Endometrium (tissue), 2 donors: ENCODE data around the gene SNX19.
A peak's percentile ranks its signal among the peaks of the same experiment; 100 is the strongest.

Source experiments
- FAIRE-seq: peaks from 2 replicates; lab custom pipeline; 2012; peaks lifted over from hg19 to GRCh38; lab: Jason Lieb, UNC
- donor health status: control.
- donor health status: control.

Gene SNX19

DNA sequence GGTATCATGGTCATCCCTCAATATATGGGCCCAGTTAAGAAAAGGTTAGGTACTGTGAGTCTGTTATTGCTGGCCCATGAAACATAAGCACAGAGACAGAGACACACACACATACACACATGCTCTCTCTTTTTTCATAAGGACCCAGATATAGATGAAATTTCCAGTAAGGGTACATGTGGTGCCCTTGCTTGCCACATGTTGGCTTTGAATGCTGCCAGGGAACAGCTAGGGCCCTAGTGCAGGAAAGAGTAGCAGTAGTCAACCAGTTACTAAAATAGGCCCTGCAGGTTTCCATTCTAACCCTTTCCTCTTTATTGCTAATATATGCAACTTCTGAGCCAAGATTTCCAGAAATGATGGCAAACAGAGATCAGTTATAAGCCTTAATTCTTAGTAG lies 9.1 kb downstream of the SNX19 start:
- FAIRE-seq = no peak

DNA sequence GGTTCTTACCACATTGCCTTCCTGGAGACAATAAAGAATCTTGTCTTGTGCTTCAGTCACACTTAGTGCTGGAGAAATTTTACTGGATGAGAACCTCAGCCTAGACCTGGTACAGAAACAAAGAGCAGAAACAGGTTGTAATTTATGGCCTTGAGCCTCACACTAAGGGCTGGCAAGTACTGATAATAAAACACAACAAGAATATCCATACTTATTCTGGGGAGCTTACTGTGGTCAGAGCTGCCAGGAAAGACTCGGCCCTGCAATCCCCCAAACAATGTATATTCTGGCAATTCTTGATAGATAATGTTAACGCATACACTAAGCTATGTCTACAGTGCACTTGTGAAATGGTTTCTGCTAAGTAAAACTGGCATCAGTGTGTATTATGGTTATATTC lies 9.7 kb downstream of the SNX19 start:
- FAIRE-seq = no peak

DNA sequence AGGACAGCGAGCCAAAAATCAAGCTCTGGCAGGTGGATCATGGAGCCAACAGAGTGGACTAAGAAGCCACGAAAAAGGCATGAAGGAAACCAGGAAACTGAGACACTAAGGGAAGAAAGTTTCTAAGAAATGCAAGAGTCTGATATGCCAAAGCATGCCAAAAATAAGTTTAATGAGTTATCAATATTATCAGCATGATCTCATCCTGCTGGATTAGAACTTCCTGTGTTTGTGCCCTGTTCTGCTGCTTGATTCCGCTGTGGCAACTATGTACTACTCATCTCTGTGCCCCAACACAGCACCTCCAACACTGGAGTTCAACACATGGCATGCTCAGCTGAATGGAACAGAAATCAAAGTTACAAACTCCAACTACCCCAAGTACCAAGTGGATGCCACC lies 10.8 kb downstream of the SNX19 start:
- FAIRE-seq = no peak

DNA sequence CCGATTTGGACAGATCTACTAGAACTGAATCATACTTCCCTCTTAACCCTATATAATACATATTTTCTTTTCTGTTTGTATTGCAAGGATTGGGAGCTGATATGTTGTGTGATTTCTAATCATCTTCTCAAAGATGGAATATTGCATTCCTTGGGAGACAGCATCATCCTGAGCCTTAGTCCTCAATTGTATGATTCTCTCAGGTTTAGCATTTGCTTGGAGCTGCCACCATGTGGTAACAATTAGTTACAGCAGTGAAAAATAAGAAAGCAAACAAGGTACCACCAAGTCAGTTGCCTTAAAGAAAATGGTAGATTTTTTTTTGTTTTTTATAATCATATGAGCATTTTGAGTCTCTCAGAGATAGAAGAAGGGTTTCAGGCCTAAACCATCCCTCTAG lies 11.9 kb downstream of the SNX19 start:
- no peak for FAIRE-seq

DNA sequence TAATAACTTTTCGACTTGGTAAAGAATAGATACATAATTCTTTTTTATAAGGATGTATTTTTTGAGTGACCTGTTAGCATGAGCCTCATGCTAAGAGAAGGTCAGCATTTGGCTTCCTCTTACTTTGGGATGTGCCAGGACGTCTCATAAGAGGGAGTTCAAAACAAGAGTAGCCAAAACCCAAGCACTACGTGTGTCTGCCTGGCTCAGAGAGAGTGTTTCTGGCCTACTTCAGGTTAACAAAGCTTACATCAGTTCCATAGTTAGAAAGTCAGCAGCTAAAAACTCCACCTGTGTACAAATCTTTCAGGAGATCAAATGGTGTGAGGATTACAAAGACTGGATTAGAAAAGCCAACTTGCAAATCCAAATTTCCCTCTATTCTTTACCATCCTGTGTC lies 13.9 kb downstream of the SNX19 start:
- no peak for FAIRE-seq

DNA sequence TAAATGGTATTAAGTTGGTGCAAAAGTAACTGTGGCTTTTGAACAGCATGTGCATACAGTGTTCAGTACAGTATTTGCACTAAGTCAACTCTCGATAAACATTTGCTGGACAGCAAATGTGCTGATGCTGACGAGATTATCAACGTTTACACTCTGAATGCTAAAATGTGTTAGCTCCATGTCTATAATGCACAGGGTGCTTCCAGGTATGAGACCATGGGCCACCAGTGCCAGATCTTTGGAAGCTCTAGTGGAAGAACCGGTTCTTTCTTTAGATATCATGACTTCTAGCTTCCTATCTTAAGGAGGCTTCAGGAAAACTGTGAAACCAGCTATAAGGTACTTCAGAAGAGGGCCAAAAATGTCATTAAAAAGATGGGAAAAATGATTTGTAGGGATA lies 17.2 kb downstream of the SNX19 start:
- FAIRE-seq = no peak

DNA sequence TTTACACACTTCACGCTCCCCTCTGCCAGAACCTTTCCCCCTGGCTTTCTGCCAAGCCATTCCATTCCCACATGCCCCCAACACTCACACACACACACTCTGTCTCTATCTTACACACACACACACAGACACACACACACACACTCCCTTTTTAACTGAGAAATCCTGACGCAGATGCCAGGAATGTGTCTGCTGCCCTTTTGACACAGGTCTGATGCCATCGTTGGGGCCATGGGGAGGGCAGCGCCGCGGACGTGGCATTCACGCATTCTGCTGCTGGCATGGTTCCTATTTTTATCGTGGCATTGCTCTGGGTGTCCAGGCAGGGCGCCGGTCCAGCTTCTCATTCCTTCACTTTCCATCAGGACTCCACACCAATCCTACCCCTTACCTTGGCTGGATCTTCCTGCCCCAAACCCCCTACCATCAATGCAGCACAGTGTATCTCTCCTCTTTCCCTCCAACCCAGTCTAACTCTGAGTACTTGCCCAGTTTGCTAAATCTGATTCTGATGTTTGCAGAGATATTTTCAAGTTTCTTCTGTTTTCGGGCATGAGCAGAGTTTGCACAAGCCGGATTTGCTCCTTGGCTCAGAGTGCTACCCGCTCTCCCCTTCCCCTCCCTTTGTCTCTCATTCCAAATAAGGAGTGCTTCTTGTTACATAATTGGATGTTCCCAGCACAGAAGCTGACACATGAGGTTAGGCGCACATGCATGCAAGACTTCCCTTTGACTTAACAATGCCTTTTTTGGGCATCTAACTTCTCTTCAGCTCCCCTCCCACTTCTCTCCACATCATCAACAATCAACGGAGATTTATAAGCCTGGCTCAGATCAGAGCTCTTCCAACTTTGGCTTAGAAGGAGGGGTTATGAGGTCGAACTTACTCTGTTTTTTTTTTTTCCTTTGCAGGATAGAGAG lies 18.8 kb downstream of the SNX19 start:
- peak; percentile 95 for FAIRE-seq

DNA sequence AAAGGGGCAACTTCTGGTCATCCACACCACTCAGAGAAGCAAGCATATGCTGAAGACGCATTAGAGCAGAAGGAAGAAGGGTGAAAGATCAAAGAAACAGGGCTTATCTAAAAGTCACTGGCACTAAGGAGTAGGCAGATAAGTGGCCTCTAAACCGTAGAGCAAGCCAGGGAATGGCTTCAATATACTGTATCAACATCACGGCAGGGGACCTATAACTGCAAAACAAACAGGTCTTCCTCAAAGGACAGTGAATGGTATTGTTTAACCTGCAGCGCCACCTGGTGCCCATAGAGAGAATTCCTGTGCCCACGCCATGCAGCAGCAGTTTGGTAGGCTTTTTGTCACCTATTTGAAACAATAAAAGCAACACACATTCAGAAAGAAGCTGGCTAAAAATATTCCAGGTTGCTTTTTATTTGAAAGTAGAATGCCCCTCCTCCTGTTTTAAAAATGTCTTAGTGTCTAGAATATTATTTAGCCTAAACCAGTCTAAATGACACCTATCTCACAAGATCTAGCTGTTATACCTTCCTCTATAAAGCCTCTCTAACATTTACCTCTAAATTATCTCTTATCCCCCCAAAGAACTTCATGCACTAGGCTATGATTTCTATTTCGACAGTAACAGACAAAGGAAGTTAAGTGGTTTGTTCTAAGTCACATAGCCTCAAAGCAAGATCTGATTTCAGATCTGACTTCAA lies 21.8 kb downstream of the SNX19 start:
- FAIRE-seq = peak; percentile 62

DNA sequence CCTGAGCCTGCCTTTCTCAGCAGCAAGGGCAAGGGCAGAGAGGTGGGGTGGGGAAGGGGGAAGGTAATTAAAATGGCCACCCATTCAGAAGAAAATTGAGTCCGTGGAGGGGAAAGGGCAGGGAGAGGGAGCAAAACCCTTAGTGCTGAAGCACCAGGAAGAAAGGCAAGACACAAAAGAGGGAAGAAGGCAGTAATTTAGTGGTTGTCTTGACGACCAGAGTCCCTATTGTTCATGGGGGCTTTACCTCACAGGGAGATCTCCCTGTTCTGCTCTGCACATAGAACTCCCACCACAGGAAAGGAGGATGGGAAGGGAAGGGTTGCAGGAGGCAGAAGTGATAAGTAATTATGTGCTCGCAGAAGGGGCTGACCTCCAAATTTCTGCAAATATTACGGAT lies 23.4 kb downstream of the SNX19 start:
- FAIRE-seq = no peak

DNA sequence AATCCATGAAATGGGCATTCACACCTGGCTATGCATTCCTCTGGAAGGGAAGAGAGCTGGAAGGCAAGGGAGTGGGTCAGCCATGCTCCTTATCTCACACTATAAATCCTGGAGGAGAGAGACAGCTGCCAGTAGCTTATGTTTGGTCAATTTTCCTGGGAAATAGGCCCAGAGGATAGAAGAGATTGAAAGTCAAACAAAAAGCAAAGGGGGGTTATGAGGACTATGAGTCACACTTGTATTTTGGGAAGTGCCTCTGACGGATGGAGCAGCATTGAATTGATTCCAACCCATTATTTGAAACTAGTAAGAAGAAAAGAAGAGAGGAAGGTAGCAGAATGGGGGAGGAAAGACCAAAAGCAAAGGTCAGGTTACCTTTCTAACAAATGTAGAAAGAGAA lies 25.0 kb downstream of the SNX19 start:
- FAIRE-seq = no peak

DNA sequence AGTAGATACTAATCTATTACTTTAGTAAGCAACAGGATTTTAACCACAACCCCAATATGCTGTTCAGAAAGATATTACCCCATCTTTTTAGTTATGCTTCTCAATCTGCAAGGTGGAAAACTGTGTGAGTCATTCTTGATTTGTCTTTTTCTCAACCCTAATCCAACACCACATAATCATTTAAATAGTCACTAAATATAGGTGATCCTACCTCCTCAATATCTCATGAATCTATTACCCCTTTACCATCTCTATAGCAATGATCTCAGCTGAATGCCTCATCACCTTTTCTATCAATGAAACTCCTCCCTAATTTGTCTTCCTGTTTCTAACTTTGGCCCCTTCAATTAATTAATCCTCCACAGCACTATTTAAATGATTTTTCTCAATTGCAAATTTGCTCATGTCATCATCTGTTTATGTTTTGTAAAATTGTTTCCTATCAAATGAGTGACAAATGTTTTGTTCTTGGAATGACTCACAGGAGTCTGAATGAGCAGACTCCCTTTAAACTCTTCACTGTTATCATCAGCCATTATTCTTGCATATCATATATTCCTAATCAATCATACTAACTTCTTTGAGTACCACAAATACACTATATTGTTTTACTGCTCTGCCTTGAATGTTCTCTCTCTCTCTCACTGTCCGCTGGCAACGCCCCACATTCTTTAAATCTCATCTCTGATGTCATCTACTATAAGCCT lies 26.1 kb downstream of the SNX19 start:
- FAIRE-seq = no peak

DNA sequence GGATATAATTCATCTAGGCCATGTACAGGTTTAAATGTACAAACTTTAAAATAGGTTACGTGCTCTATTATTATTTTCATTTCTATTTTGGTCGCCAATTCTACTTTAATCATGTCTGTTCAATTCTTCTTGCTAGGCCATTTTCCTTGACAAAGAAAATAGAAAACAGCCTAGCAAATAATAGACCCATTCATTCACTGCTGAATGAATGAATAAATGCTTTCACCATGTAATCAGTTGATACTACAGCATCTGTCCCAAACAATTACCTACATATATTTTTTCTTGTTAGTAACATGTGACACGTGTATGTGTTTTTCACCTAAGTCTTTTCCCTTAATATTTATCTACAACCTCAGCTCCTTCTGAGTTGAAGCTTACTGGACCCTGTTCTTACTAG lies 27.5 kb downstream of the SNX19 start:
- no peak for FAIRE-seq

DNA sequence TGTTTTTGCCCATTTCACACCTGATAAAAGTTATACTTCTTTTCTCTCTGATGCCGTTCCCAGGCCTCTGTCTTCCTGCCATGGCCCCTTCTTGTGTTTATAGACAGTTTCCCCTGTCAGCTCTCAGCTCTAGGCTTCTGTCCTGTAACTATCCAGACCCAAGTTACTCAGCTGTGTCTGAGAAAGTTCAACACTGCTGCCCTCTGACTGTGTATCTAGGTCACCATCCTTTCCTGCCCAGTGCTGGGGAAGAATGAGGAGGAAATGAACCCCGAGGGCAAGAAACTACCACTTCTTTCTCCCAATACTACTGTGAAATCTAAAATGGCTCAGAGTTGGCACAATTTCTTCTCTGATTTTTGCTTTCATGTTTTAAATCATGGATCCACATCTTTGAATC lies 29.6 kb downstream of the SNX19 start:
- no peak for FAIRE-seq

DNA sequence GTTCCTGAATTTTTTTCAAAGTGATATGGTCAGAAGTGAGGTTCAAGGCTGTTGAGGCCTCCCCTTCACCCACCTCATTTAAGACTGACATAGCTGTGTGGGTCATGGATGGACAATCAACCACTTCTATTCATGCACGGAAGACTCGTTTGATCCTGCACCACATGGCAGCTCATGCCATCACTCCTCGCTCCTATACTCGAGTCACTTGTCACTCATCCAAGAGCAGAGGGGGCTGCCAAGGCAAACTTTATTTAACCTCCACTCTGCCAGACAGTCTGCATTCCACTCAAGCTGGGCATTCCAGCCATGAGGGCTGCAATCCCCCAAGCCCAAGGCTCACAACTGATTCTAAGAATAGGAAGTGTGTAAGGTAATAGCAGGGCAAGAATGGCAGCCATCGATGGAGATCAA lies 34.1 kb downstream of the SNX19 start:
- no peak for FAIRE-seq

DNA sequence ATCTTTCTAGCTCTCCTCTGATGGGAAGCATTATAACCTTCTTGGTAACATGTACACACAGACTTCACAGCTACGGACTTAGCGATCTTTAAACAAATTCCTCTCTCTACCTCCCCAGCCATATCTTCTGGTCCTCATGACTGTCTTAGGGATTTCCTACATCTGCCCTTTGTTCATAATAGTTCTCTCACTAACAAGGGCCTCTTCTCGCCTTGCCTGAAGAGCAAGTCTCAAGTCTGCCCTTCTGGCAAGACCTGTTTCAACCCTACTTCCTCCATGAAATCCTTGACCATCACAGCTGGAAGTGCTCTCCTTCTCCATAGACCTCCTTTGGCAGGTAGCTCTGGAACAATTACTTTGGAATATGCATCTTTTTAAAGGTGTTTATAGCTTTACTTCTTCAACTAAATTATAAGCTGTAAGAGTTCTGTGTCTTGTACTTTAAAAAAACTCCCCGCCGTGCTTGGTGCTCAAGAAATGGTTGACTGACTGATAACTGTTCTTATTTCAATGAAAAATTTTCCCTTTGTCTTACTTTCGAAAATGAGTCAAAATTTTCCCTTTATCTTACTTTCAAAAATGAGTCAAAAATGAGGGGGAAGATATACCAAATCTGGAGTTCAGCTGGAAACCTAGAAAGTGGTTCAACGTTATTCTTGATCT lies 34.7 kb downstream of the SNX19 start:
- FAIRE-seq = no peak

DNA sequence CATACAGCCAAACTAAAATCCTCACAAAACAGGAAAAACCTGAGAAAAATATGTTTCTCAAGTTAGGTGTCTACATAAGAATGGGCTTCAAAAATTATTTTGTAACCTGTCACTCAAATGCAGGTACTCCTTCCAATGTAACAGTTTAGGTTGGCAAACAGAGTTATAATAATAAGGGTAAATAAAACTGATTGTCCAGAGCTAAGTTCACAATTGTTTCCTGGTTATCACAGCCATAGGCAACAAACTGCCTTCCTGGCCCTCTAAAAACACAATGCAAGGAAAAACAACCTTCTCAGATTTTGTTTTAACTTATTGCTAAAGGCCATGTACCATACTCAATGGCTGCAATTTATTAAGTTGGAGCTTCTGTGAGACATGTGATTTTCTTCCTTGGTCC lies 36.4 kb downstream of the SNX19 start:
- no peak for FAIRE-seq

DNA sequence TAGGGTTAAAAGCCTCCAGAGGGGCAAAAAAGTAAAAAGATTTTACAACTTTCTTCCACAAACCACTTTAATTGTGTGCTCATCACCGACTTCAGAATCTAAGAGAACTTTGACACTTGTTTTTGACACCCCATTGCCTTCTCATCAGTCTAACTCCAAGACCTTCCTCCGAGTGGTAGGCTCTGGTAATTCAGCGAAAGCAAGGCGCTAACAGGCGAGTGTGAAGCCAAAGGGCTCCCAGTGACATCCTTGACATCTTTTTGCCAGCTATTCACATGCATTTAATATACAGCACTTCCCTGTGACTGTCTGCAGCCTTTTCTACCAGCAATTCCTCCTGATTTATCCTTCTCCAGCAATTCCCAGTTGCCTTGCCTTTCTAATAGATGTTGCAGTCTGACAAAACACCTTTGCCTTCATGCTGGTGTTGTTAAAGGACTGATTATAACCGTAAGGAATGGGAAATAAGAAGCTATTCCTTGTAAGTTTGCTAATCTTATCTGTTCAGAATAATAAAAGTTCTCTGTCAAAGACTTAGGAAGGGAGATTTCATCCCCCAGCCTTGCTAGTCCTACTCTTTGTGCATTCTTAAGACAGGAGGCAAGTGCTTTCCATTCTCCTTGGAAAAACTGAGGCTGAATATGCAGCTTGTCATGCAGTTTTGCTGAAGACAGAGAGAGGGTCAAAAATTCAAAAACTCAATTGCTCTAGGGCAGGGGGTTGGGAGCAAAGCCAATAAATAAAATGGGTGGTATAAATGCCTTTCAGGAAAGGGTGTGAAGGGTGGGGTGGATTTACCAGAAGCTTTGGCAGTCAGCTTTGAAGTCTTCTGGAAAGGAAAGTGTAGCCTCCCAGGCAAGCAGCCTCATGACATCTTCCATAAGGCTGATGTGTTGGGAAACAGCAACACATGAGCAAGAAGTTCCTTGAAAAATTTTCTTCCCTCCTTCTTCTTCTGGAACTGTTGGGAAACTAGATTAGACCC lies 39.1 kb downstream of the SNX19 start:
- FAIRE-seq = no peak

DNA sequence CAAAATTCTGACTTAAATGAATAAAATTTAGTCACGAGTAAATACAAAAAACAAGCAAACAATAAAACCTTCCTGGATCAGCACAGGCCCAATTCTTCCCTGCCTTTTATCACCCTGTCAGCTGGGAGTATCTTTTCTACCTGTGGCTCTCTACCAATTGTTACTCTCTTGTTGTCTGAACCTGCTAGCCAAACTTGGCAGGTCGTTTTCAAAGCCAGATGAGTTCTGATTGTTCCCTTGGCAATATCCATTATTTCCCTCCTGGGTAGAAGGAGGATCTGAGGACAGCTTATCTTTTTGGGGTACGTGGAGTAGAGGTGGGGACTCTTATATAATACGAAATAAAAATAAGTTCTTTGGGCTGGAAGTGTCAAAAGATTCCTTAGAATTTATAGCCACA lies 40.2 kb downstream of the SNX19 start:
- no peak for FAIRE-seq

DNA sequence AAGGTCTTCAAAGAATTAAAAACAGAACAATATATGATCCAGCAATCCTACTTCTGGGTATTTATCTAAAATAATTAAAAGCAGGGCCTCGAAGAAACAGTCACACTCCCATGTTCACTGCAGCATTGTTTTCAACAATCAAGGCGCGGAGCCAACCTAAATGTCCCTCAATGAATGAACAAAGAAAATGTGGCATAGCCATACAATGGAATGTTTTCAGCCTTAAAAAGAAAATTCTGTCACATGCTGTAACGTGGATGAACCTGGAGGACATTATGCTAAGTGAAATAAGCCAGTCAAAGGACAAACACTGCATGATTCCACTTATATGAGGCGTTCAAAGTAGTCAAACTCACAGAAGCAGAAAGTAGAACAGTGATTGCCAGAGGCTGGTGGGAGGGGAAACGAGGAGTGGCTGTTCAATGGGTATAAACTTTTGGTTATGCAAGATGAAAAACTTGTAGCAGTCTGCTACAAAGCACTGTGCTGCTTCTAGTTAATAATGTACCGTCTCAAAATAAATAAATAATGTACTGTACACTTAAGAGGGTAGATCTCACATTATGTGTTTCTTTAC lies 41.2 kb downstream of the SNX19 start:
- peak; percentile 33 for FAIRE-seq

DNA sequence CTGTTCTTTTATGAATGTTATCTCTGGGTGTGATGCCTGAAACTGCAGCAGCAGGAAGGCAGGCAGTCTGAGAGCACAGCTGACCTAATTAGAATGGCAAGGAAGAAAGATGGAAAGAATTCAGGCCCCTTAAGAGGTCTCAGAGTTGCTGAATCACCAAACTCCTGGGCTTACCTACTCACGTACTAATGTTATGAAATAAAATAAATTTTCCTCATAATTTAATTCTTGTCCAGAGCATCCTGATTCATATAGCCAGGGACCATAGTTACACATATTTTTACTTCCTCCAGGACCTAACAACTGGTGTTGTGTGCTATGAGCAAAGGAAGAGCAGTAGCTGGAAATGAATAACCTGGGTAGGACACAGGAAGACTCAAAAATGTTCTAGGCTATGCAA lies 41.9 kb downstream of the SNX19 start:
- no peak for FAIRE-seq

DNA sequence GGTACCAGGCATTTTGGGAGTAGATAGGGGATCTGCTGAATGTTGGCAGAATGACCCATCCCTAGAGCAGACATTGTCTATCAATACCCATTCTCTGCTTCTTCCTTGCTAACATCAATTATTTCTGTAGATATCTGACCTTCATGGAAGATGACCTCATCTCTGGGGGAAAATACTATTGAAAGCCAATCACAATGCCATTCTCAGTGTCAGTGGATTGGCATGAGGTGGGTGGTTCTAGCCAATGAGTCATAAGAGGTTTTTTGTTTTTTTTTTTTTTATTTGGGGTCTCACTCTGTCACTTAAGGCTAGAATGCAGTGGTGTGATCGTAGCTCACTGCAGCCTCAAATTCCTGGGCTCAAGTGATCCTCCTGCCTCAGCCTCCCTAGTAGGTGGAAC lies 42.5 kb downstream of the SNX19 start:
- no peak for FAIRE-seq
